ENCODE results near the gene ENDOG.
A peak's percentile ranks its signal among the peaks of the same experiment; 100 is the strongest.
"Not testable (repeated sequence)": the region's sequence is repeated elsewhere in the genome, so short reads cannot be mapped to it uniquely, and the experiment has no call there.

ENDOG gene

DNA sequence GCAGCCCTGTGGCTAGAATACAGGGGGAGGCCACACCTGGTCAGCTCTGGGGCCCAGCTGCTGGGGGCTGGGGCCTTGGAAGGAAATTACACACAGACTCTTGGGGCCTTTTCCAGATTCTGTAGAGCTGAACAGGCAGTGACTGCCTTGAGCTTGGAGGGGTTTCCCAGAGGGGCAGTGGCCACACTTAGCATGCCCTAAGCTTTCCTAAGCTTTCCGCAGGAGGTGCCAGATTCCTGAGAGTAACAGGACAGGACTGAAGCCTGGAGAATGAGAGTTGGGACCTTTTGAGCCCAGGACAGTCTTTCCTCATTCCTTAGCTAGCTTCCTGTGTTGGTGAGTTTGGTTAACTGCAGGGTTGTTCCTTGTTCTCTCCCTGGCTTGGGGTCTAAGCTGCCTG lies 29.9 kb upstream of the ENDOG start:
- Mint-ChIP-seq H3K4me1 (peaks cover 61% of the 10 kb centered on the region), H3K27me3 (no peaks in the 10 kb centered on the region), H3K4me3 (peak overlapping the region; percentile 100), H3K36me3 (peaks cover 33% of the 10 kb centered on the region), H3K9me3 (no peaks in the 10 kb centered on the region), H3K27ac (peak overlapping the region; percentile 97)
- ATAC-seq, result no peak

DNA sequence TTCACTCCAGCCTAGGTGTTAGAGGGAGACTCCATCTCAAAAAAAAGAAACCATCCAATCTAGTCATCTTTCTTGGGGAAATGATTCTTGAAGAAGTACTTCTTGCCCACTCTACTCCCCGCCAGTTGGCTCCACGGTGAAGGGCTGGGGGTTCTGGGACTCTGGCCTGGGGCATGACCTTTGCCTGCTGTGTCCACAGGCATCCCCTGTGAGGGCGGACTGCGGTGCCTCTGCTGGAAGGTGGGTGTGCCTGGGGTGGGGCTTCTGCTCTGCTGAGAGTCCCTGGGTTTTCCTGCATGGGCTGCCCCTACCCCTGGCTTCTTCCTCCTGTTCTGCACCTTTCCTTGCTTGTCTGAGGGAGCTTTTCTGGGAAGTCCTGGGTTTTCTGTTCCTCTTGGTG lies 27.8 kb upstream of the ENDOG start:
- H3K4me3 Mint-ChIP-seq, result peak overlapping the region; percentile 23
- ATAC-seq, result no peak
- no peaks in the 10 kb centered on the region for H3K27me3 Mint-ChIP-seq
- no peaks in the 10 kb centered on the region for H3K9me3 Mint-ChIP-seq
- H3K27ac Mint-ChIP-seq, result peak overlapping the region; percentile 60
- peaks cover 48% of the 10 kb centered on the region for H3K36me3 Mint-ChIP-seq
- peaks cover 66% of the 10 kb centered on the region for H3K4me1 Mint-ChIP-seq

DNA sequence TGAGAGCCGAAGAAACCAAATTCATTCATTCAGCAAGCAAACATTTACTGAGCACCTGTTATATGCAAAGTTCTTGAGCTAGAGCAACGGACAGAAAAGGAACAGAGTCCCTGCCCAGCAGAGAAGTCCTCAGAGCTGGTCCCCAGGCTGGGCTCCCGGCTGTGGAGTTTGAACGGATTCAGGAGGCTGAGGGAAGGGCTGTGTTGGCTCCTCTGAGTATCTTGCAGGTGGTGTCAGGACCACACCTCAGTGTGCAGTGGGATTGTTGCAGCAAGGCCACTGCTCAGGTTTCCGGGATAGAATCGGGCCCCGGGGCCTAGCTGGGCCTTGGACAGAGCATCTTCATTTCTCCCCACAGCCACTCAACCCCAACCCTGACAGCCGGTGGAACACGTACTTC lies 26.2 kb upstream of the ENDOG start:
- H3K9me3 Mint-ChIP-seq, result no peaks in the 10 kb centered on the region
- H3K27ac Mint-ChIP-seq, result peak overlapping the region; percentile 19
- H3K4me1 Mint-ChIP-seq, result peaks cover 60% of the 10 kb centered on the region
- H3K36me3 Mint-ChIP-seq, result peaks cover 50% of the 10 kb centered on the region
- H3K4me3 Mint-ChIP-seq, result no peak overlapping the region
- H3K27me3 Mint-ChIP-seq, result no peaks in the 10 kb centered on the region
- ATAC-seq, result no peak

DNA sequence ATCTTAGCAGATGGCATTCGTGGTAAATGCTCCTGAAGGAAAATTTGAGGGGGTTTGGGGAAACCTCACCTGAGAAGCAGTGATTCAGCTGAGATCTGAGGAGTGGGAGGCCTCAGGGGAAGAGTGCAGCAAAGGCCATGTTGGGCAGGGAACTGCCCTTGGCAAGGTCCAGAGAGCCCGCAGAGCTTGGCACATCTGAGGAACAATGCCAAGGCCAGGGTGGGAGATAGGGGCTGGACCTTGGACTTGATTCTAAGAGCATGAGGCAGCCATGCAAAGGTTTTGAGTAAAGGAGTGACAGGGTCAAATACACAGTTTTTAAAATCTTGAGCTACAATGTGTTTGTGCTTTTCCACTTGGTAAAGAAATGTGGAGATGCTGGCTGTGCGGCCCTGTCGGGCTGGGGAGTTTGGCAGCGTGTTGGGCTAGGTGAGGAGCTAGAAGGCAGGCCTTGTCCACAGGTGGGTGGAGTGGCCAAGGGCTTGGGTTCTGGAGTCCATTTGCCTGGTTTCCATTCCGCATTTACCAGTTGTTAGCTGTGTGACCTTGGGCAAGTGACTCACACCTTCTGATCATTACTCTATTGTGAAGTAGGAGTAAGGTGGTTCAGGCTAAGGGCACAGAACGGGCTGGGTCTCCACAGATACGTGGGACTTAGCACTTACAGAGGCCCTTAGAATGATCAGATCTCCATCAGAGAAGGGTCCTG lies 25.2 kb upstream of the ENDOG start:
- peaks cover 52% of the 10 kb centered on the region for H3K4me1 Mint-ChIP-seq
- peak overlapping the region; percentile 80 for H3K27ac Mint-ChIP-seq
- no peaks in the 10 kb centered on the region for H3K9me3 Mint-ChIP-seq
- no peaks in the 10 kb centered on the region for H3K27me3 Mint-ChIP-seq
- H3K4me3 Mint-ChIP-seq, result peak overlapping the region; percentile 38
- no peak for ATAC-seq
- H3K36me3 Mint-ChIP-seq, result peaks cover 52% of the 10 kb centered on the region

DNA sequence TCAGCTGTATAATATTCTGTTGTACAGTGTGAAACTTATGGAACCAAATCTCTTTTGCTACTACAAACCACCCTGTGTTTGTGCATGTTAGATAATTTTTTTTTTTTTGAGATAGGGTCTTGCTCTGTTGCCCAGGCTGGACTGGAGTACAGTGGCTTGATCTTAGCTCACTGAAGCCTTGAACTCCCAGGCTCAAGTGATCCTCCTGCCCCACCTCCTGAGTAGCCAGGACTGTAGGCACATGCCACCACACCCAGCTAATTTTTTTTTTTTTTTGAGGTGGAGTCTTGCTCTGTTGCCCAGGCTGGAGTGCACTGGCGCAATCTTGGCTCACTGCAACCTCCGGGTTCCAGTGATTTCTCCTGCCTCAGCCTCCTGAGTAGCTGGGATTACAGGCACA lies 23.3 kb upstream of the ENDOG start:
- not testable (repeated sequence) for H3K27ac Mint-ChIP-seq, H3K27me3 Mint-ChIP-seq, ATAC-seq, H3K9me3 Mint-ChIP-seq, H3K4me3 Mint-ChIP-seq
- Mint-ChIP-seq H3K4me1 (peaks cover 35% of the 10 kb centered on the region), H3K36me3 (peaks cover 68% of the 10 kb centered on the region)

DNA sequence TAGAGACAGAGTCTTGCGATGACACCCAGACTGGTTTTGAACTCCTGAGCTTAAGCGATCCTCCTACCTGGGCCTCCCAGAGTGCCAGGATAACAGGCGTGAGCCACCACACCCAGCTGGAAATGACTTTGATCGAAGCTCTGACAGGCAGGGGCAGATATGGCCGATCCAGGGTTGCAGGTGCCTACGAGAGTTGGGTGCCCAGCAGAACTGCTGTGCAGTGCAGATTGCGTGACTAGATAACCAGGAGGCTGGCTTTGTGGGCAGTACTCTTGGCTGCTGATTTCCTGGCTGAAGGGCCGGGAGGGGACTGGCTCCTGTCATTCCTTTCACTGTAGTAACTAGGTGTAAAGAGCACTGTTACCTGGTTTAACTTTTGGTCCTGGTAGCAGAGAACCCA lies 19.4 kb upstream of the ENDOG start:
- Mint-ChIP-seq H3K27ac (no peak overlapping the region), H3K4me1 (peaks cover 6% of the 10 kb centered on the region), H3K36me3 (peaks cover 55% of the 10 kb centered on the region), H3K27me3 (no peaks in the 10 kb centered on the region), H3K9me3 (no peaks in the 10 kb centered on the region), H3K4me3 (no peak overlapping the region)
- ATAC-seq, result no peak

DNA sequence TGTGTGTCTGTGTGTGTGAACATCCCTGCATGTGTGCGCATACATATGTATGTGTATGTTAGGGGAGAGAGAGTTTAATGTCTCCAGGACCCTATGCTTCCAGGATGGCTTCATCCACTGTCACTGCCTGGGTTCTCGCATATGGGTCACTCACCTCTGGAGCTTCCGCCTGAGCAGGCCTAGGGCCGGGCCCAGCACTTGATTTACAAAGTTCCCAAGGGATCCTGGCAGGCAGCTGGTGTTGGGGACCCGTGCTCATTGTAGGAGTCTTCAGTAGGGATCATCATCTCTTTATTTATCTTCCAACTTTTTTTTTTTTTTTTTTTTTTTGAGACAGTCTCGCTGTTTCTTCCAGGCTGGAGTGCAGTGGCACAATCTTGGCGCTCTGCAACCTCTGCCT lies 18.2 kb upstream of the ENDOG start:
- H3K4me1 Mint-ChIP-seq, result no peaks in the 10 kb centered on the region
- H3K9me3 Mint-ChIP-seq, result no peaks in the 10 kb centered on the region
- no peaks in the 10 kb centered on the region for H3K27me3 Mint-ChIP-seq
- H3K36me3 Mint-ChIP-seq, result peaks cover 49% of the 10 kb centered on the region
- no peak for ATAC-seq
- H3K27ac Mint-ChIP-seq, result no peak overlapping the region
- no peak overlapping the region for H3K4me3 Mint-ChIP-seq

DNA sequence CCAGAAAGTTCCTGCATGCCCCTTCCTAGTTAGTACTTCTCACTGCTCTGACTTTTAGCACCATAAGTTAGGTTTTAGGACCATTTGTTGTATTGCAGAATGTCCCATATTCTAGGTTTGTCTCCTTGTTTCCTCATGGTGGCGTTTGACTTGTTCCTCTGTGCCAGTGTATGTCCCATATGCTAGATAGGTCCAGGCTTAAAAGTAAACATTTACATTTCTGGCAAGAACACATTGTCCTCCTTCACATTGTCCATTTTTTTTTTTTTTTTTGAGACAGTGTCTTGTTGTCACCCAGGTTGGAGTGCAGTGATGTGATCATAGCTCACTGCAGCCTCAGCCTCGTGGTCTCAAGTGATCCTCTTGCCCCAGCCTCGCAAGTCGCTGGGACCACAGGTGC lies 15.8 kb upstream of the ENDOG start:
- ATAC-seq, result no peak
- H3K4me3 Mint-ChIP-seq, result no peak overlapping the region
- H3K9me3 Mint-ChIP-seq, result no peaks in the 10 kb centered on the region
- H3K4me1 Mint-ChIP-seq, result no peaks in the 10 kb centered on the region
- H3K36me3 Mint-ChIP-seq, result peaks cover 52% of the 10 kb centered on the region
- H3K27me3 Mint-ChIP-seq, result no peaks in the 10 kb centered on the region
- no peak overlapping the region for H3K27ac Mint-ChIP-seq

DNA sequence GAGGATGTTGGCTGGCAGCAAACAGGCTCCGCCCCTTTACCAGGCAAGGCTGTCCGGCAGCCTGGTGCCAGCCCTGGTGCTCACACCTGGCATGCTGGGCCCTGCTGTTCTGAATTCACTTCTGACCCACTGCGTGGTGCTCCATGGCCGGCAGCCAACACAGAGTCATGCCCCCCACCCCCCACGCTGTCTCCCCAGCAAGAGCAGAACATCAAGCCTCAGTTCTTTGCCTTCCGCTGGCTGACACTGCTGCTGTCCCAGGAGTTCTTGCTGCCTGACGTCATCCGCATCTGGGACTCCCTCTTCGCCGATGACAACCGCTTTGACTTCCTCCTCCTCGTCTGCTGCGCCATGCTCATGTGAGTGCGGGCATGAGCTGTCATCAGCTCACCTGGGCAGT lies 12.6 kb upstream of the ENDOG start:
- Mint-ChIP-seq H3K27ac (no peak overlapping the region), H3K36me3 (peaks cover 36% of the 10 kb centered on the region), H3K4me3 (no peak overlapping the region), H3K9me3 (no peaks in the 10 kb centered on the region), H3K4me1 (no peaks in the 10 kb centered on the region), H3K27me3 (no peaks in the 10 kb centered on the region)
- ATAC-seq, result no peak

DNA sequence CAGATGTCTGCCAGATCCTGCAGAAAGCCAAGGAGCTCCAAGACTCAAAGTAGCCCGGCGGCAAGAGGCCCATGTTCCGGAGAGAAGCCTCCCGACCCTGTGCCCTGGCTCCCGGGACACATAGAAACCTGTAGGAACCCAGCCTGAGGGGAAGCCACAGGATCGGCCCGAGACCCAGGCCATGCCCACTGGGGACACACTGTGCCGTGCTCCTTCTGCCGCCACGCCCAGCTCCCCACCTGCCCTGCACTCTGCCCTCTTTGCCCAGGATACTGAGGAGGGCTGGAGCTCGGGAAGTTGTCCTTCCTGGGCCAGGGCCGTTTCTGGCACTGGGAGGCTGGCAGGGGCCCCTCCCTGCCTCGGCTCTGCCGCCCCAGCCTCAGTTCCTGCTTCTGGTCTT lies 10.5 kb upstream of the ENDOG start:
- Mint-ChIP-seq H3K27me3 (no peaks in the 10 kb centered on the region), H3K4me3 (no peak overlapping the region), H3K9me3 (no peaks in the 10 kb centered on the region), H3K4me1 (no peaks in the 10 kb centered on the region), H3K27ac (no peak overlapping the region), H3K36me3 (peaks cover 29% of the 10 kb centered on the region)
- ATAC-seq, result no peak

DNA sequence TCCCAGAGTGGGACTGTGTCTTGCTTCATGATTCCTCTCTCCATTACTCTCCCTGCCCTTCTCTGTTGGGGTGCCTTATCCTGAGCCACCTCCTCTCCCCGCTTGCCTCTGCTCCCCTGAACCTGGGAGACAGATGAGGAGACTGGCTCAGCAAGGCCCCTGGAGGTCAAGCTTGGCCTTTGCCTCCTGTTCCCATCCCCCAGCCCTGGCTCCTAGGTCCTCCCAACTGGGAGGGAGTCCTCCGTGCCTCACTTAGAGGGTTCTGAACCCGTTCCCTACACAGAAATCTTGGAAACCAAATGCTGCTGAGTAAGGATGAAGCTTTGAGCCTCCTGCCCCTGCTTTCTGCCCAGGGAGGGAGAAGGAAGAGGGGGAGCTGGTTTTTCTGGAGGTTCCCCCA lies 9.8 kb upstream of the ENDOG start:
- Mint-ChIP-seq H3K4me1 (no peaks in the 10 kb centered on the region), H3K4me3 (no peak overlapping the region), H3K36me3 (peaks cover 22% of the 10 kb centered on the region), H3K9me3 (no peaks in the 10 kb centered on the region), H3K27ac (no peak overlapping the region), H3K27me3 (no peaks in the 10 kb centered on the region)
- ATAC-seq, result no peak

DNA sequence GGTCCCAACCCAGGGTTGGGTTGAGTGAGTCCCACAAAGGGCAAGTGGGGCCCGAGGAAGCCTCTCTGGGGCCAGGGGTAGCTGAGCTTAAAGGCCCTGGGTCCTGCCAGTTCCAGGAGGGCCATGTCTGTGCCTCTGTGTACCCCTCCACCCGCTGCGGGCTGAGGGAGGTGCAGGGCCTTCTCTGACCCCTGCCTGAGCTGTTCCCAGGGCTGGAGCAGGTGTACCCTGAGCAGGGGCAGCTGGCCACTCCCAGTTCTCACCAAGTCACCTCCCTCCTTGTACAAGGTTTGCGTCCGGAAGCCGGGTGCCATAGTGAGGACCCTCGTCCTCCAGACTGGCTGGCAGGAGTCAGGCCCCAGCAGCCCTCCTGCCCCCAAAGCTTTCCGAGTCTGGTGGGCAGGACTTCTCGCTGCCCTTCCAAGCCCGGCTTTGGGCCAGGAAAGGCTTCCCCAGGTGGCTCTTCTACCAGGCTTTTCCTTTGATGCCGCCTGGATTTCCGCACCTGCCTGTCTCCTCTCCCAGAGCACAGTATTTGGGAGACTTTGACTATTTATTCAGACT lies 9.2 kb upstream of the ENDOG start:
- H3K9me3 Mint-ChIP-seq, result no peaks in the 10 kb centered on the region
- no peak overlapping the region for H3K27ac Mint-ChIP-seq
- no peaks in the 10 kb centered on the region for H3K27me3 Mint-ChIP-seq
- no peaks in the 10 kb centered on the region for H3K4me1 Mint-ChIP-seq
- H3K4me3 Mint-ChIP-seq, result no peak overlapping the region
- ATAC-seq, result no peak
- peaks cover 16% of the 10 kb centered on the region for H3K36me3 Mint-ChIP-seq

DNA sequence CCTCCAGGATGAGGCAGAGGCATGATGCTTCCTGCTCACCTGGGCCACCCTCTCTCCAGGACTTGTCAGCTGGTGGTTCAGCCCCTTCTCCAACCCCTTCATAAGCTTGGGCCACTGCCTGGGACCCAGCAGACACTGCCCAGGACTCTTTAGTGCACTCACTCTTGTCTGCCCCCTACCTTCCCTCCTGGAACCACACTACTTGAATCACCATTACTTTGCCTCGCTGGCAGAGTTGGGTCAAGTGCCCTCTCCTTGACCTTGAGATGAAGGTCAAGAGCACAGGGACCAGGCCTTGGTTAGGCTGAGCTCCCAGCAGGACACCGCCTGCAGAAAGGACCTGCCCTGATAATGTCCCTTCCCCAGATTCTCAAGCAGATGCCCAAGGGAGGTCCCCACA lies 8.5 kb upstream of the ENDOG start:
- Mint-ChIP-seq H3K27me3 (no peaks in the 10 kb centered on the region), H3K9me3 (no peaks in the 10 kb centered on the region), H3K27ac (no peak overlapping the region), H3K4me3 (no peak overlapping the region), H3K36me3 (peaks cover 15% of the 10 kb centered on the region), H3K4me1 (no peaks in the 10 kb centered on the region)
- ATAC-seq, result no peak

DNA sequence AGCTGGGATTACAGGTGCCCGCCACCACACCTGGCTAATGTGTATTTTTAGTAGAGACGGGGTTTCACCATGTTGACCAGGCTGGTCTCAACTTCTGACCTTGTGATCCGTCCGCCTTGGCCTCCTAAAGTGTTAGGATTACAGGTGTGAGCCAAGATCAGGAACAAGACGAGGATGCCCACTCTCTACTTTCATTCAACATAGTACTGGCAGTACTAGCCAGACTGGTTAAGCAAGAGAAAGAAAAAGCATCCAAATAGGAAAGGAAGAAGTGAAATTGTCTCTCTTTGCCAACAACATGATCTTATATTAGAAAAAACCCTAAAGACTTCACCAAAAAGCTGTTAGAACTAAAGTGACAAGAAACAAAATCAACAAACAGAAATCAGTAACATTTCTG lies 7.4 kb upstream of the ENDOG start:
- Mint-ChIP-seq H3K36me3 (peaks cover 12% of the 10 kb centered on the region), H3K27ac (no peak overlapping the region), H3K9me3 (no peaks in the 10 kb centered on the region), H3K27me3 (no peaks in the 10 kb centered on the region), H3K4me1 (no peaks in the 10 kb centered on the region), H3K4me3 (no peak overlapping the region)
- ATAC-seq, result no peak

DNA sequence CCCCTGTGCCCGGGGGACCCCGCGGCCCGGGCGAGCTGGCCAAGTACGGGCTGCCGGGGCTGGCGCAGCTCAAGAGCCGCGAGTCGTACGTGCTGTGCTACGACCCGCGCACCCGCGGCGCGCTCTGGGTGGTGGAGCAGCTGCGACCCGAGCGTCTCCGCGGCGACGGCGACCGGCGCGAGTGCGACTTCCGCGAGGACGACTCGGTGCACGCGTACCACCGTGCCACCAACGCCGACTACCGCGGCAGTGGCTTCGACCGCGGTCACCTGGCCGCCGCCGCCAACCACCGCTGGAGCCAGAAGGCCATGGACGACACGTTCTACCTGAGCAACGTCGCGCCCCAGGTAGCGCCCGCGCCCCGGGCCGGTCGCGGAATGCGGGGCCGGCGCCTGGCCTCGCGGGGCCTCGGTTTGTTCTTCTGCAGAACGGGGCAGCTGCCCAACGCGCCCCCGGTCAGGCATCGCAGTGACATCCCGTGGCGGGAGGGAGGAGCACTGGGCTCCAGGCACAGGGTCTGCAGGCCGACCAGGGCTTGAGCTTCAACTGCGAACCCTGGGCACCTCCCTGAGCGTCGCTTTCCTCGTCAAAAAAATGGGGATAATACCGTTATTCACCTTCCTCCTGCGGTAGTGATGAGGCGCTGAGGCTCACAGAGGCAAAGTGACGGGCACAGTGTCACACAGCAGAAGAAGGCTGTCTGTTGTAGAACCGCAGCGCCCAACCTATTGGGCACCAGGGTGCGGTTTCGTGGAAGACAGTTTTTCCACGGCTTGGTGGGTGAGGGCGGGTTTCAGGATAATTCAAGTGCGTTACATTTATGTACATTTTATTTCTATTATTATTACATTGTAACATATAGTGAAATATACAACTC lies 777 bp downstream of the ENDOG start:
- Mint-ChIP-seq H3K4me3 (peak overlapping the region; percentile 74), H3K36me3 (peaks cover 34% of the 10 kb centered on the region), H3K9me3 (no peaks in the 10 kb centered on the region), H3K4me1 (peaks cover 40% of the 10 kb centered on the region), H3K27me3 (no peaks in the 10 kb centered on the region), H3K27ac (peak overlapping the region; percentile 74)
- peak; percentile 73 for ATAC-seq
